Uterus (tissue), 2 donors: ENCODE measurements around the gene IQCK.

Experiments
- CTCF ChIP-seq, 4 experiments: fragments of 200-600 bp in 2 of 4; fragments of 450-650 bp in 2 of 4; sonication (generic) in 2 of 4; IDR thresholded peaks; one replicate each; pipeline ENCODE4 v1.5.1; 2016 to 2019; ENCODE audit warnings: antibody characterized with exemption in 4 of 4, mild to moderate bottlenecking in 2 of 4, moderate library complexity in 1 of 4
- POLR2A ChIP-seq, 2 donors: fragments of 450-650 bp; IDR thresholded peaks; one replicate each; pipeline ENCODE4 v1.6.1; 2016; ENCODE audit warnings: antibody characterized with exemption in 2 of 2, mild to moderate bottlenecking in 1 of 2, moderate library complexity in 1 of 2

GRCh38 chr16:19680881-19681340 is 37.2 kb upstream of the IQCK start:
- TF ChIP-seq POLR2A (IDR thresholded peaks at IDR 0.05) (no peak), CTCF (IDR thresholded peaks at IDR 0.05) (no peak)
